Activated T-helper 2 cell treated with anti-CD3 and anti-CD28 coated beads, Interferon-gamma antibody, Interleukin-2, Interleukin-4, amounts not matched to agents 10 μg/mL and 5 μg/mL and 100 μg/mL, durations not matched to agents 14 hours and 24 hours and 36 hours (primary cell): Measurements from ENCODE around the gene TULP4. TPM values are rescaled to one million over a fixed set of nuclear protein-coding genes. Genes with fewer than 3 reads are reported as not detected.
"Not testable (repeated sequence)": the region's sequence is repeated elsewhere in the genome, so short reads cannot be mapped to it uniquely, and the experiment has no call there.

Source experiments
- DNase-seq: peaks from one replicate; pipeline ENCODE4 v3.0.0; 2021; ENCODE audit warnings: low spot score
- H3K27ac Mint-ChIP-seq: one replicate; pipeline ENCODE4 v1.8.0; 2021; ENCODE audit warnings: mixed read lengths
- H3K27me3 Mint-ChIP-seq: one replicate; pipeline ENCODE4 v1.8.0; 2021; ENCODE audit warnings: low read depth, mixed read lengths
- H3K36me3 Mint-ChIP-seq: one replicate; pipeline ENCODE4 v1.8.0; 2021; ENCODE audit warnings: low read depth, mixed read lengths
- H3K4me1 Mint-ChIP-seq: one replicate; pipeline ENCODE4 v1.8.0; 2021; ENCODE audit warnings: low read depth, mixed read lengths
- H3K4me3 Mint-ChIP-seq: one replicate; pipeline ENCODE4 v1.8.0; 2021; ENCODE audit warnings: low read depth, mild to moderate bottlenecking, moderate library complexity, mixed read lengths
- H3K9me3 Mint-ChIP-seq: one replicate; pipeline ENCODE4 v1.8.0; 2021; ENCODE audit warnings: mixed read lengths
- intact Hi-C: fragments of 100-400 bp; cut with micrococcal nuclease; formaldehyde crosslinking; loops from one replicate; pipeline ENCODE4 v1.15.1; 2023
- total RNA-seq: library from RNA; stranded (reverse); gene quantifications from 2 replicates; pipeline ENCODE4 v1.2.3, GENCODE V29; 2022

Gene TULP4
- total RNA-seq, 1 donor from 2014 or later, result 19.8 TPM

DNA sequence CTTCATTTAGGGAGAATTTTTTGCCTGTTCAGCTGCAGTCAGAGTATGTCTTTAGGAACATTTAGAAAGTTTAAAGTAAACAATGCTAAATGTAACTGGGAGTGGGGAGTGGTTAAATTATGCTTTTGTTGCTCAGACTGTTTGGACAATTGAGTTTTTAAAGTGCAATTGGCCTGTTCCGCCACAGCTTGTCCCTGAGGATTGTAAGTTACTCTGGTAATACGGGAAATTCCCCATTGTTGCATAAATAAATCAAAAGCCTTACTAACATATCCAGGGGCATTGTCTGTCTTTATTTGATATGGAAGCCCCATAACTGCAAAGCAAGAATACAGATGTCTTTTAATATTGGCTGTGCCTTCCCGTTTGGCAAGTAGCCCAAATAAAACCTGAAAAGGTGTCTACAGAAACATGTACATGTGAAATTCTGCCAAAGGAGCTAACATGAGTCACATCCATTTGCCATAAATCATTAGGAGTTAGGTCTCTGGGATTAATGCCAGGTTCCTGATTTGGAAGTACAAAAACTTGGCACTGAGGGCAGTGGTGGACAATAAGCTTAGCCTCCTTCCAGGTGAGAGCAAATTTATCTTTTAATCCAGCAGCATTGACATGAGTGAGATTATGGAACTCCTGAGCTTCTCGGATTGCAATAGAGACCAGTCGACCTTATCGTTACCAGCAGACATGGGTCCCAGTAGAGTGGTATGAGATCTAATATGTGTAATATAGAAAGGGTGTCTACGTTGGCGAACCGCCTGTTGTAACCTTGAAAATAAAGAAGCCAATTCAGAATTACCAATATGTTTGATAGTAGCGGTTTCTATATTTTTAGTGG is 11.7 kb upstream of the TULP4 start:
- intact Hi-C loops, DNase-seq, H3K27me3 Mint-ChIP-seq, H3K27ac Mint-ChIP-seq, H3K4me1 Mint-ChIP-seq, H3K4me3 Mint-ChIP-seq: not testable (repeated sequence)
- Mint-ChIP-seq H3K9me3 (peaks cover 23% of the 10 kb centered on the region), H3K36me3 (peaks cover 29% of the 10 kb centered on the region)

DNA sequence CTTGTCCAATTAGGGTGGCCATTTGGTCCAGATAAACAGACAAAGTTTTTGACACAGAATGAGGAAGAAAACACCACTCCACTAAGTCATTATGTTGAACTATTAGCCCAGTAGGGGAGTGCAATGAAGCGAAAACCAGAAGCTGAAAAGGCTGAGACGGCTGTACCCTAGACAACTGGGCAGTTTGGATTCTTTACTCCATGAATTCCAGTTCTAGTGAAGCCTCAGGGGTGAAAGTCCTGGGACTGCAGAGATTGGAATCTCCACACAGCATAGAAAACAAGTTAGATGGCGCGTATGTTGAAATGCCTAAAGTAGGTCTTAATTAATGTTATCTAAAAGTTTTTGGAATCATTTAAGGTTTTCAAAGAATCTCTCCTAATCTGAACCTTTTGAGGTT is 10.7 kb upstream of the TULP4 start:
- intact Hi-C loops, H3K4me1 Mint-ChIP-seq, DNase-seq, H3K27ac Mint-ChIP-seq, H3K4me3 Mint-ChIP-seq, H3K27me3 Mint-ChIP-seq: not testable (repeated sequence)
- Mint-ChIP-seq H3K36me3 (peaks cover 22% of the 10 kb centered on the region), H3K9me3 (peaks cover 15% of the 10 kb centered on the region)

DNA sequence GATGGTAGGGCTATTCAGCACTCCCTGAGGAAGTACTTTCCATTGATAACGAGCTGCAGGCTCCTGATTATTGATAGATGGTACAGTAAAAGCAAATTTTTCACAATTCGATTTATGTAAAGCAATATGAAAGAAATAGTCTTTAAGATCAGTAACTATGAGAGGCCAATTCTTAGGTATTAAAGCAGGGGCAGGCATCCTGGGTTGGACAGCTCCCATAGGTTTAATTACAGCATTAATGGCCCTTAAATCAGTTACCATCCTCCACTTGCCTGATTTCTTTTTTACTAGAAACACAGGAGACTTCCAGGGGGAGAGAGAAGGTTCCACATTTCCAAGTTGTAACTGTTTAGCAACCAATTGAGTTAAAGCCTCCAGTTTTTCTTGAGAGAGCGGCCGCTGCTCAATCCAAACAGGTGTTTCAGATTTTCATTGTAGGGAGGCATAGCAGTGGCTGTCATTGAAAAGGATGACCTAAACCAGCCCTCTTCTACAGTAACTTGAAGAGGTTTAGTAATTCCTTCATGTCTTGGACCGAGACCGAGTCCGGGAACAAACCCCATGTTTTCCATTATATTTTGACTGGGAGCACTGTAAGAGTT is 10.0 kb upstream of the TULP4 start:
- H3K4me1 Mint-ChIP-seq, H3K27ac Mint-ChIP-seq, intact Hi-C loops, H3K27me3 Mint-ChIP-seq, DNase-seq, H3K9me3 Mint-ChIP-seq, H3K4me3 Mint-ChIP-seq: not testable (repeated sequence)
- H3K36me3 Mint-ChIP-seq, result peaks cover 20% of the 10 kb centered on the region

DNA sequence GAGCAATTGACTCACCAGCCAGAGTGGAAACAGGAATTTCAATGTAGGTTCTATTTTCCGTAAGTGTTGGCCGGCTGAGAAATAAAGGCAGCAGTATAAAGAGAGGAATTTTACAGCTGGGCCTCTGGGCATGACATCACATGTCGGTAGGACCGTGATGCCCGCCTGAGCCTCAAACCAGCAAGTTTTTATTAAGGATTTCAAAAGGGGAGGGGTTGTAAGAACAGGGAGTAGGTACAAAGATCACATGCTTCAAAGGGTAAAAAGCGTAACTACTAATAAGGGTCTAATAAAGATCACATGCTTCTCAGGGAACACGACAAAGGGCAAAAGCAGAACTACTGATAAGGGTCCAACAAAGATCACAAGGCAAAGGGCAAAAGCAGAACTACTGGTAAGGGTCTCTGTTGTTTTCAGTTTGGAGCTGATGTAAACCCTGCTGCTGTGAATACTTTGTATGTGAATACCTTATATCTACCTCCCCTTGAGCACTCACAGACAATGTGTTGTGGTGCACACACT is 9.0 kb upstream of the TULP4 start:
- Mint-ChIP-seq H3K27me3 (no peaks in the 10 kb centered on the region), H3K27ac (no peak overlapping the region)

DNA sequence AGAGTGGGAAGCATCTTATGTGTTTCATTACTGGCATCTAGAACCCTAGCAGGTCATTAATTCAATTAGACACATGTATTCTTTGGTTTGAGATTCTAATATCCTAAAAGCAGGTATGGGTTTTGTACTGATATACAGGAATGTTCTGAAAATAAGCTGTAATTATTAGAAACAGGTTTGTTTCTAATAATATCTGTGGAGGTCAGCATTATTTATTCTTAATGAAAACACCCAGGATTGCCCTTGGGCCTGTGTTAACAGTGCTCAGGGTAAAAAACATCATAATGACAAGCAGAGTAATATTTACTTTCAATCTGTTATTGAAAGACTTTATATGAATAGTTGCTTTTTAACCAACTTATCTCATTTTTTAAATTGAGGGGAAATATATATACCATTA is 8.0 kb upstream of the TULP4 start:
- H3K4me3 Mint-ChIP-seq, result no peak overlapping the region

More for the DNA sequence above, 9.0 kb upstream of the TULP4 start:
- DNase-seq, result no peak
- Mint-ChIP-seq H3K4me1 (peaks cover 1% of the 10 kb centered on the region), H3K36me3 (peaks cover 15% of the 10 kb centered on the region), H3K4me3 (no peak overlapping the region), H3K9me3 (peaks cover 5% of the 10 kb centered on the region)
- intact Hi-C loops, result no loop called here

DNA sequence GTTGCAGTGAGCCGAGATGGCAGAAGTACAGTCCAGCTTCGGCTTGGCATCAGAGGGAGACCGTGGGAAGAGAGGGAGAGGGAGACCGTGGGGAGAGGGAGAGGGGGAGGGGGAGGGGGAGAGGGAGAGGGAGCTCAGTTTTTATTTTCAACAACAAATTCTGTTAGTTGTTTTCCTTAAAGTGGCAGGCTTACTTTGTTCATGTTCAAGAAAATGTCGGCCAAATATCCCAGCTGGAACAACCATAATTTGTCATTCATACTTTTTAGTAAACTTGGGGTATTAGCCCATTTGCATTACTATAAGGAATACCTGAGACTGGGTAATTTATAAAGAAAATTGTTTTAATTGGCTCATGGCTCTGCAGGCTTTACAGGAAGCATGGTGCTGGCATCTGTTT is 2.5 kb upstream of the TULP4 start:
- DNase-seq, result no peak
- Mint-ChIP-seq H3K9me3 (no peaks in the 10 kb centered on the region), H3K27ac (no peak overlapping the region), H3K4me1 (peaks cover 5% of the 10 kb centered on the region), H3K4me3 (no peak overlapping the region), H3K27me3 (no peaks in the 10 kb centered on the region), H3K36me3 (peaks cover 29% of the 10 kb centered on the region)
- intact Hi-C loops, result no loop called here

More for the DNA sequence above, 8.0 kb upstream of the TULP4 start:
- Mint-ChIP-seq H3K9me3 (no peaks in the 10 kb centered on the region), H3K27ac (no peak overlapping the region), H3K36me3 (peaks cover 9% of the 10 kb centered on the region), H3K27me3 (no peaks in the 10 kb centered on the region), H3K4me1 (peaks cover 1% of the 10 kb centered on the region)
- no peak for DNase-seq
- intact Hi-C loops, result no loop called here

DNA sequence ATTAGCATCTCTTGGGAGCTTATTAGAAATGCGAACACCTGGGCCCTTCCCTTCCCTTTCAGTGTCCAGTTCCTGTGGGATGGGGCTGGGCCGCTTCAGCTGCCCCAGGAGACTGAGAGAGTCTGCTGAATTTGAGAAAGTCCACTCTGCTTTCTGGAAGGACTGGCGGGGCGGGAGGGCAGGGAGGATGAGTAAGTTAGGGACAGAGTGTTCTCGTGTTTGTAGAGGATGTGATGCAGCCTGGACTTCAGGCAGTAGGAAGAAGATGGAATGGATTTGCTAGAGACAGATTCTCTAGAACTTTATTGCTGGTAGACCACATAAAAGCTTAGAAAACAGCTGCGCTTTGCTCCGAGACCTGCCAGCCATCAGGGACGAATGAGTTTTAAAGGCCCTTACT is 1.1 kb upstream of the TULP4 start:
- no peaks in the 10 kb centered on the region for H3K9me3 Mint-ChIP-seq
- H3K27ac Mint-ChIP-seq, result no peak overlapping the region
- no peak overlapping the region for H3K4me3 Mint-ChIP-seq
- H3K27me3 Mint-ChIP-seq, result no peaks in the 10 kb centered on the region
- peaks cover 36% of the 10 kb centered on the region for H3K36me3 Mint-ChIP-seq
- intact Hi-C loops, result no loop called here
- H3K4me1 Mint-ChIP-seq, result peaks cover 4% of the 10 kb centered on the region
- no peak for DNase-seq

DNA sequence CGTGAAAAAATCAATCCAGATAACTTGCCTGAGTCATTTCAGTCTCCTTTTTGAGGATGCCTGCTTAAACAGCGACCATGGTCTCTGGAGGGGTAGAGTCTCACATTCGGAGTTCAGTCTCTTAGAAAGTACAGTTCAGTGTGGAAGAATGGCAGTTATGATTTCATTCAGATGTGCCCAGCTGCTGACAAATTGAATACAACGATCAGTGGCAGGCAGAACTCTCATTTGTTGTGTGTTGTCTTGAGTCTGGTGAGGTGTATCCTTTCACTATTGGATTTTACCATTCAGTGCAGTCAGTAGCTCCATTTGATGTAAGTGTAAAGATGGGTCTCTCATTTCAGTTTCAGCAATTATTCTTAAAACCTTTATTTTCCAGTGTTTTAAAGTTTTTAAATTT is 639 bp upstream of the TULP4 start:
- H3K9me3 Mint-ChIP-seq, result no peaks in the 10 kb centered on the region
- no peak for DNase-seq
- H3K4me1 Mint-ChIP-seq, result peaks cover 4% of the 10 kb centered on the region
- no peak overlapping the region for H3K4me3 Mint-ChIP-seq
- no peak overlapping the region for H3K27ac Mint-ChIP-seq
- H3K36me3 Mint-ChIP-seq, result peaks cover 38% of the 10 kb centered on the region
- H3K27me3 Mint-ChIP-seq, result no peaks in the 10 kb centered on the region
- intact Hi-C loops, result no loop called here

DNA sequence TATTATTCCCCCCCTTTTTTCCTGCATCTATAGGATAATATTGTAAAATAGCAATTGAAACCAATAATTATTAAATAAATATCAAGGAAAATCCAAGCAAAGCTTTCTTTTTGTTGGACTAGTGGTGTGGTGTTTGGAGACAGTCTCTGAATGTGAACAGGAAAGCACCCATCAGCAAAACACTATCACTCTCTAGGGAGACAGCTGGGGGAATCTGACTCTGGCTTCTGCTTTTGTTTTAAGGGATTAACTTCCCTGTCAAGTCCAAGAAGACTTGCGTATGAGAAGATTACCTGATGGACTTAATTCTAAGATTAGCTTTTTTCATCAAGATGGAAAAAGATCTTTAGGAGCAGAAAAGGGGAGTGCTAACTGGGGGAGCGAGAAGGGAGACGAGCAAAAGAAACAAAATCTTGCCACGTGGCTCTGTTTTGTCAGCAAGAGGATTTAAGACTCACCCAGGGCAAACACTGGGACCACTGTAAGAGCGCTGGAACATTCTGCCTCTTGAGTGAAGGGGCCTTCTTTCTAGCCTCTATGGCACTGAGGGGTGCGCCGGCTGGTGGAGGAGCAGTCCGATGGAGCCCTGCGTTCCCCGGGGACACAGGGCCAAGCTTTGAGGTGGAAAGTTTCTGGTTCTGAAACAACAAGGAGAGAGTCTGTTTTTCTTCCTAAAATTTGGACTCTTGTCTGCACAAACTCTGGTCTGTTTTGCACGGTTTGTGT is 570 bp downstream of the TULP4 start:
- Mint-ChIP-seq H3K36me3 (peaks cover 43% of the 10 kb centered on the region), H3K4me3 (no peak overlapping the region), H3K4me1 (peaks cover 4% of the 10 kb centered on the region), H3K27me3 (no peaks in the 10 kb centered on the region), H3K27ac (no peak overlapping the region), H3K9me3 (no peaks in the 10 kb centered on the region)
- intact Hi-C loops, result no loop called here
- no peak for DNase-seq

DNA sequence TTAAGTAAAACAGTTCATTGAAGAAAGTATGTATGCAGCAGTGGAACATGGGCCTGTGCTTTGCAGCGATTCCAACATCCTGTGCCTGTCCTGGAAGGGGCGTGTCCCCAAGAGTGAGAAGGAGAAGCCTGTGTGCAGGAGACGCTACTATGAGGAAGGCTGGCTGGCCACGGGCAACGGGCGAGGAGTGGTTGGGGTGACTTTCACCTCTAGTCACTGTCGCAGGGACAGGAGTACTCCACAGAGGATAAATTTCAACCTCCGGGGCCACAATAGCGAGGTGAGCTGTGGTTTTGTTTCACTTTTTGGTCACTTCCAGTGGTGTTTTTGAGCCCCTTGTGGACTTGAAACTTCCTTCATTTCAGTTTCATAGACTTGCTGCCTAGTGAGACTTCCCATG is 1.7 kb downstream of the TULP4 start:
- Mint-ChIP-seq H3K27ac (no peak overlapping the region), H3K9me3 (no peaks in the 10 kb centered on the region), H3K4me1 (peaks cover 5% of the 10 kb centered on the region), H3K4me3 (no peak overlapping the region), H3K27me3 (no peaks in the 10 kb centered on the region), H3K36me3 (peaks cover 43% of the 10 kb centered on the region)
- DNase-seq, result no peak
- intact Hi-C loops, result no loop called here

DNA sequence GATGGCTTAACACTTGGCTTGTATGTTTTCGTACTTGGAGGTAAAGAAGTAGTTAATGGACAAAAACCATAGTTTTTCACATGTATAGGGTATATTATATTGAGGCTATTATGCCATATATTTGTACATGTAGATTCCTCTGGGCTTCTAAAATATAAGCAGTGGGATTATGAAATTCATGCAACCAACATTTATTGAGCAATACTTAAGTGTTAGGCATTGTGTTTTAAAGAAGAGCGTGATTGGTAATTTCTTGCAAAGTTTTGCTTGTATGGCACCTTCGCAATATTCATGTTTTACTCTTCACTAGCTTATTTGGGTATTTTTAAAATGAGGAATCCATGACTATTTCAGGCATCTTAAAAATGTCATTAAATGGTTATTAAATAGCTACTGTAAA is 2.5 kb downstream of the TULP4 start:
- intact Hi-C loops, result no loop called here
- no peak overlapping the region for H3K27ac Mint-ChIP-seq
- H3K36me3 Mint-ChIP-seq, result peaks cover 40% of the 10 kb centered on the region
- no peaks in the 10 kb centered on the region for H3K9me3 Mint-ChIP-seq
- no peak overlapping the region for H3K4me3 Mint-ChIP-seq
- DNase-seq, result no peak
- H3K27me3 Mint-ChIP-seq, result no peaks in the 10 kb centered on the region
- H3K4me1 Mint-ChIP-seq, result peaks cover 10% of the 10 kb centered on the region

DNA sequence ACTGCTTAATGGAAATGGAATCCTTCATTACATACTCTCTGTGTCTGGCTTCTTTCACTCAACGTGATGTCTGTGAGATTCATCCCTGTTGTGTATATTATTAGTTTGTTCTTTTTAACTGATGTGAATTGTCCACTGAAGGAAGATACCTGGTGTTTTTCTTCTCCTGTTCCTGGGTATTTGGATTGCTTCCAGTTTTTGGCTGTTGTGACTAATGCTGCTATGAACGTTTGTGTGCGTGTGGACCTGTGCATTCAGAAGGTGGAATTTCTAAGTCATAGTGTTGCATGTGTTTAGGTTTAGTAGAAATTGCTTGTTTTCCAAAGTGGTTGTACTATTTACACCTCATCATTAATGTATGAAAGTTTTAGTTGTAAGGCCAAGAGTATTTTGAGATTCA is 3.8 kb downstream of the TULP4 start:
- no peak overlapping the region for H3K27ac Mint-ChIP-seq
- intact Hi-C loops, result no loop called here
- H3K36me3 Mint-ChIP-seq, result peaks cover 34% of the 10 kb centered on the region
- DNase-seq, result no peak
- H3K9me3 Mint-ChIP-seq, result no peaks in the 10 kb centered on the region
- no peaks in the 10 kb centered on the region for H3K27me3 Mint-ChIP-seq
- peaks cover 14% of the 10 kb centered on the region for H3K4me1 Mint-ChIP-seq
- H3K4me3 Mint-ChIP-seq, result no peak overlapping the region

DNA sequence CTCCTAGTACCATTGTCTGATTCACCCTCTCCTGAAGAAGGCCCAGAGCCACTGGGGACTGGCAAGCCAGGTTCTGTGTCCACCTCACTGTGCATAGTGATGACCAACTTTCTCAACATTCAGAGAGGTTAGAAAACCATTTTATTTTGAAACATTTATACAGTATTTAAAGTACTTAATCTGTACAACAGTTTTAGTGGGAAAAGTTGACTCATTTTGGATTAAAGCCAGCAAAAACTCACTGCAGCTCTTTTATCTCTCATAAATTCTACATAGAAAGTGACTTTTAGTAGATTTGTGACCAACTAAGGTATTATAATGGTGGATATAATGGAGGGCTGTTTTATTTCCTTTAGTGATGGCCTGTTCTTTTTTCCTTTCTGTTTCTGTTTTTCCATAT is 9.7 kb downstream of the TULP4 start:
- no peak overlapping the region for H3K4me3 Mint-ChIP-seq
- H3K4me1 Mint-ChIP-seq, result peaks cover 48% of the 10 kb centered on the region
- H3K27me3 Mint-ChIP-seq, result no peaks in the 10 kb centered on the region
- no peak for DNase-seq
- peak overlapping the region; percentile 44 for H3K27ac Mint-ChIP-seq
- H3K36me3 Mint-ChIP-seq, result peaks cover 12% of the 10 kb centered on the region
- intact Hi-C loops, result loop anchor here (5.0 kb wide), 2 partner anchors 35 kb away; no protein-coding TSS in a partner anchor
- H3K9me3 Mint-ChIP-seq, result no peaks in the 10 kb centered on the region
